Endothelial cell of hepatic sinusoid (primary cell): ENCODE measurements around the gene TEP1.
"Not testable (repeated sequence)": the region's sequence is repeated elsewhere in the genome, so short reads cannot be mapped to it uniquely, and the experiment has no call there.

ENCODE experiments used
- in situ Hi-C: cut with HindIII; loops from 2 replicates; pipeline ENCODE4 v1.10.0; 2017; ENCODE audit warnings: low sequenced_read_pairs

The TEP1 gene

DNA sequence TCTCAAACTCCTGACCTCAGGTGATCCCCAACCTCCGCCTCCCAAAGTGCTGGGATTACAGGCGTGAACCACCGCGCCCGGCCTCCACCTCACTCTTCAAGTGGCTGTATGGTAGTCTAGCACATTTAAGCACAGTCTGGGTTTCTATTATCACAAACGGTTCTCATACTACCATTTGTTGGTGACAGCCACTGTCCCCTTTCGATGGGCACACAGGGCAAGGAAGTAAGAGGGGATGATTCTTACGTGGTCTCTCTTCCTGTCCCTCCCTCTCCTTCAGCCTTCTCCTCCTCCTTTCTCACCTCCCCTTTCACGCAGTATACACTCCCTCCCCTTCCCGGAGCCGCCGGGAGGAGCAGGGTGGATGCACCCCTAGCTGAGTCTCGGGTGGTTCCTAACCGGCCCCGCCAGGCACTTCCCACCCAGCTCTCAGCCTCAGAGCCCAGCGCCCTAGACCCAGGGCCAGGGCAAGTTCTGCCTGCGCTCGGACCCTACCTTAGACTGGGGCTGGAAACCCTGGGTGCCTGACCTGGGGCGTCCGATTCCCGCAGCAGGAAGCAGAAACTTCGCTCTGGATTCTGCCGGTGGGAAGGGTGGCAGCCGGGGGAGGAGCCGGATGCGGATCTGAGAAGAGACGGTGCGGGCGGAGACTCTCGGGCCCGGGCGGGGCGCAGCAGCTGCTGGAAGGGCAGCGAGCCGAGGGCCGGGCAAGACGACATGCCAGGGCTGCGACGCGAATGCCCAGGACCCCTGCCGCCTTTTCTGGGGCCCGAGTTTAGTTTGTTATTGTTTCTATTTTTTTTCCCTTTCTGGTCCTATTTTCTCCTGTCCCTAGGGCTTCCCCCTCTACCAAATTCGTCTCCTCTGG is at the start of gene TEP1:
Gene TEP1, minus strand, starts transcription at position 626 of the 868 bp plus-strand sequence. CDS start 5,062 bp downstream, outside the sequence.
- in situ Hi-C loops = no loop called here

- in situ Hi-C loops = loop anchor here (5.0 kb wide), 1 partner anchor 34 kb away; no protein-coding TSS in a partner anchor
Observed at GRCh38 chr14:20461225-20462141, 48.2 kb upstream of the TEP1 start, which contains the start of gene PIP4P1. PIP4P1 (minus strand) TSS chr14:20461434; CDS start chr14:20461325, 109 bp downstream.

DNA sequence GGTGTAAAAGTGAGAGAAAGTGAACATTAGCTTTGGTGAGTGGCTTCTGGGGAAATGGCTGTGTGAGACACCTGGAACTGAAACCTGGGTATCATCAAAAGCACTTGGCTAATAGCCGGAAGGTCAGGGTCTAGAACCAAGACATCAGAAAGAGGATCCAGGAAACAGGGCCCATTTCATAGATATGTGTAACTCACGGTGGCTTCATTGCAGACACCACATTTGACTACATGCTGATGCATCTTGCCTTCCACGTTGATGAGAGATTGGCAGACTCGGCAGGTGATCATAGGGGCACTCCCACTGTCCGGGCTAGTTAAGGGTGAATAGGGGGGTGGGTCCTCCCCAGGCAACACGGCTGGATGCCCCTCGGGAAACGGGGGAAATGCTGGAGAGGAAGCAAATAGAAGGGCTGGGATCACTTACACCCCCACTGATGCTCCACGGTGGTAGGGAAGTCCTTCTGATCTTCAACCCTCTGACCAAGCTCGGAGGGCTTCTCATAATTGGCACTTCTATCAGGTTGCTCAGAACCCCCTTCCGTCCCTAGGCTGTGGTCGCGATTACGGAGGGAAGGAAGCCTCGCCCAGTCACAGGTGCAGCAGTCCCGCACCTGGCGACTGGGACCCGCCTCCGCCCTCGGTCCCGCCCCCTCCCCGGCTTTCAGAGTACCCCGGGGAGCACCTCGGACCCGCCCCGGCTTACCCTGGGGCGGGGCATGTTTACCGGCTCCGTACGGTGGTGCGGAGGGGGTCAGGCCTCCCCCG is 47.3 kb upstream of the TEP1 start:
- in situ Hi-C loops = loop anchor here (5.0 kb wide), 1 partner anchor 33 kb away; no protein-coding TSS in a partner anchor

- in situ Hi-C loops = no loop called here
Observed at GRCh38 chr14:20458031-20458789, 44.9 kb upstream of the TEP1 start.

GRCh38 chr14:20456971-20457370 is 43.7 kb upstream of the TEP1 start:
- in situ Hi-C loops = no loop called here

DNA sequence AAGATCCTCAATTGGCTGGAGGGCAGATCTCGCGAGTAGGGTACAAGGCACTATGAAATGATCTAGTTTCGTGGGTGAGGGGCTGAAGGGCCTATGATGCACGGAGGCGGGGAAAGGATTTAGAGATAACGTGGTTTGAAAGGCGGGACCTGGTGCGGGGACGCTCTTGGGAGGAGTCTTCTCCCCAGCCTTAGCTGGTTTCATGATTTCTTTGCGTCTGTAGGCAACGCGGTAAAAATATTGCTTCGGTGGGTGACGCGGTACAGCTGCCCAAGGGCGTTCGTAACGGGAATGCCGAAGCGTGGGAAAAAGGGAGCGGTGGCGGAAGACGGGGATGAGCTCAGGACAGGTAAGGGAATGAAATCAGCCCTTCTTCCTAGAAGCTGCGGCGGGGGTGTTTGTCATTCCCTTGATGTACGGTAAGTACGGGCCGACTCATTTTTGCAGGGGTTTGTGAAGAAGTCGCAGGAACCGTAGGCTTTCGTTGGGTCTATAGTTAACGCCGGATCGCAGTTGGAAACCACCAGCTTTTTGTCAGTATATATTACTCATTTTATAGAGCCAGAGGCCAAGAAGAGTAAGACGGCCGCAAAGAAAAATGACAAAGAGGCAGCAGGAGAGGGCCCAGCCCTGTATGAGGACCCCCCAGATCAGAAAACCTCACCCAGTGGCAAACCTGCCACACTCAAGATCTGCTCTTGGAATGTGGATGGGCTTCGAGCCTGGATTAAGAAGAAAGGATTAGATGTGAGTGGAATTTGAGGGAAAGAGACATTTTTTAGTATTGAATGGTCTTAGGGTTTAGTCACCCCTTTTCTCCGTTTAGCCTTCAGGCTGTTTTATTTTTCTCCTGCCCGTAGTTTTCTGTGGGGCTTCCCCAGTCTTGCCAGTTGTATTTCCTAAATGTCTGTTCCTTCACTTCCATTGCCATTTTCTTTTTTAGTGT is 42.3 kb upstream of the TEP1 start:
- in situ Hi-C loops = no loop called here

GRCh38 chr14:20454516-20455354 is 41.4 kb upstream of the TEP1 start, which contains the start of the genes APEX1 and OSGEP:
APEX1 (plus strand) TSS chr14:20455226; CDS start chr14:20455646, 420 bp downstream.
OSGEP (minus strand) TSS chr14:20454812; CDS start chr14:20454683, 129 bp downstream.
- in situ Hi-C loops = no loop called here

DNA sequence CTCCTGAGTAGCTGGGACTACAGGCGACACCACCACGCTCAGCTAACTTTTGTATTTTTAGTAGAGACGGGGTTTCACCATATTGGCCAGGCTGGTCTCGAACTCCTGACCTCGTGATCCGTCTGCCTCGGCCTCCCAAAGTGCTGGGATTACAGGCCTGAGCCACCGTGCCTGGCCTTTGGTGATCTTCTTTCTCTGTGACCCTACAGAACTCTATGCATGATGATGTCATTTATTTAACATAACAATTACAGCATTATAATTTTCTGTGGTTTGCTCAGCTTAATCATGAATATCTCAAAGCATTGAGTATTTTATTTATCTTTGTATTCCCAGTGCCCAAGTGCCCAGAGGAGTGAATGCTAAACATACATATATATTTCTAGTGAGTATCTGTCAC is 39.5 kb upstream of the TEP1 start:
- in situ Hi-C loops = not testable (repeated sequence)

- in situ Hi-C loops = no loop called here
Observed at GRCh38 chr14:20446889-20447288, 33.6 kb upstream of the TEP1 start.

GRCh38 chr14:20443650-20444049 is 30.3 kb upstream of the TEP1 start:
- in situ Hi-C loops = not testable (repeated sequence)

DNA sequence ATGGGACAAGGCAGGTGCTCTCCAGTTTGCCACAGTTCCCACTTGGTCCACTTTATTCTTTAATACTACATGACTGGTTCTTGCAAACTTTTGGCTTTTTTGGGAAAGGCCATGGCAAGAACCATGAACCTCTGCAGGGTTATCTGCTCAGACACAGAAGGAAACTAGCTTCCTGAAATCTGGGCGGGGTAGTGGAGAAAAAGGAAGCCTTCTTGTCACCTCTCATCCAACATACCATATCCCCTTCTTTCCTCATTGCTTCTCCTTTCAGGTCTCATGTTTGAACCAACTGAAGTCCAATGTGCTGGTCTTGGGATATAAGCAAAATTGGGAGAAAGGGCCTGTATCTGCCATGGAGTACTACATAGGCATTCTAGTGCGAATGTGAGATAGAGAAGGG is 28.2 kb upstream of the TEP1 start:
- in situ Hi-C loops = no loop called here

DNA sequence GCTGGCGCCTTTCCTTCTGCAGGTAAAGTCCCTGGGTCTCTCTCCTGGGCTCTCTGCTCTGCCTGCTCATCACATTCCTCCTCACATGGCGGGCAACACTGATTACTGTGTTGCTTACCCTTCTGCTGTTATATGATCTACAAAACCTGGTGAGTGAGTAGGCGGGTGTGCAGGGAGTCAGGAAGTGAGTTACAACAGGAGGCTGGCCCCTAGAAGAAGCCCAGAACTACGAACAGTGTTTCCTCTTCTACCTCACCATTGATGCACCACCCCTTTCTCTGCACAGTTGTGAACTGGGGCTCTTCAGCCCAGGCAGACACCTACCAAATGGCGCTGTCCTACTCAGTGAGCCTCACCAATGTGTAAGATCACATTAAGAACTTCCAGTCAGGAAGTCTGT is 27.6 kb upstream of the TEP1 start:
- in situ Hi-C loops = no loop called here

GRCh38 chr14:20440465-20440864 is 27.2 kb upstream of the TEP1 start:
- in situ Hi-C loops = no loop called here

DNA sequence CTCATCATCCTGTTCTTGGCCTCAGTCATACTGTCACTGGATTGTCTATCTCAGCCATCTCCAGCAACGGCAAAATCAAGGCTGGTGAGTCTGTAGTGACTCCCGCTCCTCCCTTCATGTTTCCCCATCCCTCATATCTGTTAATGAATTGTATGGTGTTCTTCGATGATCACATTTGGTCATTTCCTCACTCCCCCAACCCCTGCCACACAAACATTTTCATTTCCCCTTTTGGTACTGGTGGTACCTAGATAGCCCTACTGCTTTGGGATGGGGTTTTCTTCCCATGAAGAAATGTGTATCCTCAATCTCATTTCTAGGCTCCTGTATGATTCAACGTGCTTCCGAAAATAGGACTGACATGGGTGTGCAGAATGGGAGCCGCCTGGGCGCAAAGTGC is 25.4 kb upstream of the TEP1 start:
- in situ Hi-C loops = no loop called here

- in situ Hi-C loops = no loop called here
Observed at GRCh38 chr14:20436363-20436755, 23.1 kb upstream of the TEP1 start.

DNA sequence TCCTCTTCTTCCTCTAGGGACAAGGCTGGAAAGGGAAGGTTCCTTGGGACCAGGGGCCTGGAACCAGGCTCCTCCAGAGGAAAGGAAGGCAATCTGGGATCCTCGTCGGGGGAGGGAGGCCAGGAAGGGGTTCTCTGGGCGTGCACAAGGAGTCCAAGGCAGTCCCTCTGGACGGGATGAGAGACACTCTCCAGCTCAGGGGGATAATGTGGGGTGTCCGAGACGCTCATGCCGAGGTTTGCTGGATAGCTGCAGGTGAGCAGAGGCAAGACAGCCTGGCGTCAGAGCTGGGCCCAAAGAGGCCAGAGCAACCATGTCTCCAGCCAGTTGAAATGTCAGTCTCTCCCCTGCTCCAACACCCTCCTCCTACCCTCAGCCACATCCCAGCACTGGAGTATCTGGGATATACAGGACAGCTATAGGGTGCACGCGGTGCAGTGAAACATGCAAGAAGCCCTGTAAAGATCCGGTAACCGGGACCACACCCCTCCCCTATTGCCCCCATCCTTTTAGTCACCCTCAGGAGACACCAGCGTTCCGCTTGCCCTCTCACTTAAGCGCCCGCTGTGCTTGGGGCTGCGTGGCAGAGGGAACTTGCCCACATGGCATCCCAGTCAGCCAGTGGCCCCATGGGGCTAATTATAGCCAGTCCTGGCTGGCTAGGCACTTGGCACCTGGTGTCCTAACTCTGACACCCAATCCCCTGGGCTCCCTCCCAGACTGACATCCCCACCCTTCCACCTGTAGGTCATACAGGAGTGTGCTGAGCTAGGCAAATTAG is 22.5 kb upstream of the TEP1 start, which contains the start of gene KLHL33:
Gene KLHL33, minus strand, starts transcription at position 585 of the 781 bp plus-strand sequence. Its CDS starts 355 bp downstream, at position 230.
- in situ Hi-C loops = no loop called here
